ENCODE results near the gene MN1.

Gene MN1

DNA sequence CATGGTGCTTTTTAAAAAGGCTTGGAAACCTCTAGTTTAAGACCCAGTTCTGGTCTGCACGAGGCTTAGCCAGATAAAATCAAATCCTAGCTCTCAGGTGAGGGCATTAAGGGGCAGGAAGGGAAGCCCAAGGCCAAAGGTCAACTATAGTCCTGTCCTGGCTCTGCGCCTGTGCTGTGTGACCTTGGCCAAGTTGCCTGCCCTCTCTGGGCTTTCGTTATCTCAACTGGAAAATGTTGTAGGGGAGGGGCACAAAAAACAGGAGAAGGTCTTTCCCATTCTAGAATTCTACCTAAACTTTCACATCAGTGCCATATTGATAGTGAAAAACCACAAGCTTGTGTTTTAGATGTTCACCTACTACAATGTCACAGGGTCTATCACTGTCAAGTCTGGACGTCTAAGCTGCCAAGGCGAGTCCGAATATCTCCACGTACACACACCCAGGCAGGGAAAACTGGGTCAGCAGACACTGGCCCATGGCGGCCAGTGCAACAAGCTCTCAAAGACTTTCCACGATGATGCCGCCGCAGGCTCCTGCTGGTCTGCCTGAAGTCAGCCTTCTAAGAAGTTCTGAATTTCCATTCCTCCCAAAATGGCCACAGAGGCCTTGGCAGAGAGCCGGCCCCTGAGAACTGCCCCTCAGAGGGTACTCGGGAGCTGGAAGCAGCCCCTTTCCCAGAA lies 18.0 kb downstream of the MN1 start:
- no CpG with 5 or more reads among the region's 13 CpGs for WGBS (ENCODE audit: extremely low coverage, insufficient coverage, low lambda C conversion rate)
- Histone ChIP-seq H2BK15ac (replicated peaks; ENCODE audit: low read depth) (no peak overlapping the region), H3K56ac (ENCODE audit: low read length) (peak overlapping the region; percentile 68), H3K4me3 (ENCODE audit: low read length) (no peak overlapping the region), H4K8ac (ENCODE audit: low read depth, low read length) (no peak overlapping the region), H3K9ac (ENCODE audit: low read length) (no peak overlapping the region), H3K27me3 (ENCODE audit: insufficient read depth, low read length, poor library complexity) (no peaks in the 10 kb centered on the region), H3K36me3 (ENCODE audit: control insufficient read depth, insufficient read depth, low read length) (no peaks in the 10 kb centered on the region), H3K79me1 (ENCODE audit: low read length) (no peaks in the 10 kb centered on the region), H3K18ac (ENCODE audit: low read length) (peak overlapping the region; percentile 4), H3K4me2 (ENCODE audit: low read length) (no peak overlapping the region), H4K5ac (ENCODE audit: low read length) (no peak overlapping the region), H2BK5ac (ENCODE audit: low read length) (no peak overlapping the region), H3K27ac (ENCODE audit: low read depth, low read length) (no peak overlapping the region), H2AK5ac (ENCODE audit: low read length) (no peak overlapping the region), H3K4ac (ENCODE audit: low read depth, low read length) (no peak overlapping the region), H3K79me2 (ENCODE audit: control insufficient read depth, insufficient read depth, low read length) (no peaks in the 10 kb centered on the region), H2BK120ac (ENCODE audit: low read depth, low read length) (peak overlapping the region; percentile 9), H3K23ac (ENCODE audit: low read length) (peak overlapping the region; percentile 51), H3K4me1 (ENCODE audit: control insufficient read depth, low read depth, low read length) (peaks cover 6% of the 10 kb centered on the region)
- DNase-seq: no peak

DNA sequence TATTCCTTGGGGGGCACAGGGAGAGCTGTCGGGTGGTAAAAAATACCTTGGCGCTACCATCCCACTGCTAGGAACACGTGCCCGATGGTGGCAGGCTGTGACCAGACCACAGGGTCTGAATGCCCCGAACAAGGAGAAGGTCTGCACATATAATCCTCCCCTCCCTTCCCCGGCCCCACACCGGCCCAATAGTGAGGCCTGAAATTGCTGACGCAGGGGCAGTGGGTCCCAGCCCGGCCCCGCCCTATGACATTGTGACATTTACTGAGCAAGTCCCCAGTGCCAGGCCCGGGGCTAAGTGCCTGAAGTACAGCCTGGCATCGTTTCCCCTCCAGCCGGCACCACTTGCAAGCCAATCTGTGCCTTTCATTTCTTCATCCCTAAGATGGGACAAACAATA lies 19.5 kb downstream of the MN1 start:
- no peak overlapping the region for H3K4me3 ChIP-seq (ENCODE audit: low read length)
- H3K27me3 ChIP-seq (ENCODE audit: insufficient read depth, low read length, poor library complexity): no peaks in the 10 kb centered on the region
- no peak overlapping the region for H3K23ac ChIP-seq (ENCODE audit: low read length)
- no peak overlapping the region for H3K56ac ChIP-seq (ENCODE audit: low read length)
- DNase-seq: no peak
- WGBS (ENCODE audit: extremely low coverage, insufficient coverage, low lambda C conversion rate): no CpG with 5 or more reads among the region's 13 CpGs
- H3K79me2 ChIP-seq (ENCODE audit: control insufficient read depth, insufficient read depth, low read length): no peaks in the 10 kb centered on the region
- H3K27ac ChIP-seq (ENCODE audit: low read depth, low read length): no peak overlapping the region
- no peak overlapping the region for H3K4ac ChIP-seq (ENCODE audit: low read depth, low read length)
- peaks cover 8% of the 10 kb centered on the region for H3K4me1 ChIP-seq (ENCODE audit: control insufficient read depth, low read depth, low read length)
- no peak overlapping the region for H3K4me2 ChIP-seq (ENCODE audit: low read length)
- no peaks in the 10 kb centered on the region for H3K36me3 ChIP-seq (ENCODE audit: control insufficient read depth, insufficient read depth, low read length)
- H3K18ac ChIP-seq (ENCODE audit: low read length): no peak overlapping the region
- H2AK5ac ChIP-seq (ENCODE audit: low read length): peak overlapping the region; percentile 65
- H3K9ac ChIP-seq (ENCODE audit: low read length): no peak overlapping the region
- H2BK5ac ChIP-seq (ENCODE audit: low read length): no peak overlapping the region
- H2BK15ac ChIP-seq (replicated peaks; ENCODE audit: low read depth): no peak overlapping the region
- H4K8ac ChIP-seq (ENCODE audit: low read depth, low read length): no peak overlapping the region
- no peak overlapping the region for H2BK120ac ChIP-seq (ENCODE audit: low read depth, low read length)
- H3K79me1 ChIP-seq (ENCODE audit: low read length): no peaks in the 10 kb centered on the region
- no peak overlapping the region for H4K5ac ChIP-seq (ENCODE audit: low read length)

DNA sequence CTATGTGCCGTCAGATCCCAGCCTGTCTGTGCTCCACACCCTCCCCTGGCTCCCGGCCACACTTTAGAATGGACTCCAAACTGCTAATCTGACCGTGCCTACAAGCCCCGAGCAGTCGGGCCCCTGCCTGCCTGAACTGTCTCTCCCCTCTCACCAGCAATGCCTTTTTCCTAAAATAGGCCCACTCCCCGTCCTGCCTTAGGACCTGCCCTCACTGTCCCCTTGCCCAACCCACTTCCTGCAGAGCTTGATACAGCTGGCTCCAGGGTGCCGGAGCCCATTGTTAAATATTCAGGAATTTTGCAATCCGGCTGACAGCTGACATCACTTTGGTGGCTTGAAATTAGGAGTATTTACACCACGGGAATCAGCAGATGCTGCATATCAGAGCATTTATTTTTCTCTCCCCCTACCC lies 21.4 kb downstream of the MN1 start:
- Histone ChIP-seq H2BK15ac (replicated peaks; ENCODE audit: low read depth) (no peak overlapping the region), H2BK120ac (ENCODE audit: low read depth, low read length) (no peak overlapping the region), H3K9ac (ENCODE audit: low read length) (peak overlapping the region; percentile 52), H3K4me2 (ENCODE audit: low read length) (no peak overlapping the region), H2AK5ac (ENCODE audit: low read length) (peak overlapping the region; percentile 83), H3K18ac (ENCODE audit: low read length) (peak overlapping the region; percentile 7), H3K56ac (ENCODE audit: low read length) (peak overlapping the region; percentile 75), H3K79me2 (ENCODE audit: control insufficient read depth, insufficient read depth, low read length) (no peaks in the 10 kb centered on the region), H4K8ac (ENCODE audit: low read depth, low read length) (no peak overlapping the region), H2BK5ac (ENCODE audit: low read length) (peak overlapping the region; percentile 73), H3K79me1 (ENCODE audit: low read length) (no peaks in the 10 kb centered on the region), H3K4me3 (ENCODE audit: low read length) (no peak overlapping the region), H3K27me3 (ENCODE audit: insufficient read depth, low read length, poor library complexity) (no peaks in the 10 kb centered on the region), H4K5ac (ENCODE audit: low read length) (no peak overlapping the region), H3K23ac (ENCODE audit: low read length) (no peak overlapping the region), H3K4ac (ENCODE audit: low read depth, low read length) (peak overlapping the region; percentile 65), H3K27ac (ENCODE audit: low read depth, low read length) (peak overlapping the region; percentile 49), H3K4me1 (ENCODE audit: control insufficient read depth, low read depth, low read length) (peaks cover 17% of the 10 kb centered on the region), H3K36me3 (ENCODE audit: control insufficient read depth, insufficient read depth, low read length) (no peaks in the 10 kb centered on the region)
- peak; percentile 96 for DNase-seq
- no CpG with 5 or more reads among the region's 9 CpGs for WGBS (ENCODE audit: extremely low coverage, insufficient coverage, low lambda C conversion rate)

DNA sequence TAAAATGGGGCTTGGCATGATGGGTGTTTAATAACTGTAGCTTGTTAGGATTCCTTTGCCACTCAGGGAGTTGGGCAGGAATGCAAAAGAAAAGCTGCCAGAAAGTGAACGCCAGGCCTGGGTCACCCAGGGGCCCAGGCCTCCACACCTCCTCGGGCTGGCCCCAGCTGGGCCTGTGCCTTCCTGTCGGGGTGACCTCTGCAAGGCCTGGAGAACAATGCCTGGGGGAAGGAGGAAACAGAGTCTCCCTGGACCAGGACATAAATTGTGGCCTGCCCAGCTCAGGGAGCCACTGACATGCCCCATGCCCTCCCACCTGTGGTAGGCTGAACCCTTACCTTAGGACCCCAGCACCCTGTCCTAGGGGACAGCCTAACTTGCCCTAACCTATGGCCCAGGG lies 21.9 kb downstream of the MN1 start:
- H2BK120ac ChIP-seq (ENCODE audit: low read depth, low read length): no peak overlapping the region
- no peaks in the 10 kb centered on the region for H3K36me3 ChIP-seq (ENCODE audit: control insufficient read depth, insufficient read depth, low read length)
- H3K4me3 ChIP-seq (ENCODE audit: low read length): no peak overlapping the region
- no peak overlapping the region for H3K4me2 ChIP-seq (ENCODE audit: low read length)
- H2AK5ac ChIP-seq (ENCODE audit: low read length): peak overlapping the region; percentile 83
- no peaks in the 10 kb centered on the region for H3K27me3 ChIP-seq (ENCODE audit: insufficient read depth, low read length, poor library complexity)
- no peak overlapping the region for H4K8ac ChIP-seq (ENCODE audit: low read depth, low read length)
- H3K23ac ChIP-seq (ENCODE audit: low read length): no peak overlapping the region
- DNase-seq: no peak
- H2BK15ac ChIP-seq (replicated peaks; ENCODE audit: low read depth): no peak overlapping the region
- H3K4me1 ChIP-seq (ENCODE audit: control insufficient read depth, low read depth, low read length): peaks cover 17% of the 10 kb centered on the region
- H3K79me1 ChIP-seq (ENCODE audit: low read length): no peaks in the 10 kb centered on the region
- peak overlapping the region; percentile 73 for H2BK5ac ChIP-seq (ENCODE audit: low read length)
- peak overlapping the region; percentile 52 for H3K9ac ChIP-seq (ENCODE audit: low read length)
- peak overlapping the region; percentile 75 for H3K56ac ChIP-seq (ENCODE audit: low read length)
- peak overlapping the region; percentile 7 for H3K18ac ChIP-seq (ENCODE audit: low read length)
- no peaks in the 10 kb centered on the region for H3K79me2 ChIP-seq (ENCODE audit: control insufficient read depth, insufficient read depth, low read length)
- peak overlapping the region; percentile 65 for H3K4ac ChIP-seq (ENCODE audit: low read depth, low read length)
- H4K5ac ChIP-seq (ENCODE audit: low read length): no peak overlapping the region
- H3K27ac ChIP-seq (ENCODE audit: low read depth, low read length): peak overlapping the region; percentile 49
- no CpG with 5 or more reads among the region's 3 CpGs for WGBS (ENCODE audit: extremely low coverage, insufficient coverage, low lambda C conversion rate)

DNA sequence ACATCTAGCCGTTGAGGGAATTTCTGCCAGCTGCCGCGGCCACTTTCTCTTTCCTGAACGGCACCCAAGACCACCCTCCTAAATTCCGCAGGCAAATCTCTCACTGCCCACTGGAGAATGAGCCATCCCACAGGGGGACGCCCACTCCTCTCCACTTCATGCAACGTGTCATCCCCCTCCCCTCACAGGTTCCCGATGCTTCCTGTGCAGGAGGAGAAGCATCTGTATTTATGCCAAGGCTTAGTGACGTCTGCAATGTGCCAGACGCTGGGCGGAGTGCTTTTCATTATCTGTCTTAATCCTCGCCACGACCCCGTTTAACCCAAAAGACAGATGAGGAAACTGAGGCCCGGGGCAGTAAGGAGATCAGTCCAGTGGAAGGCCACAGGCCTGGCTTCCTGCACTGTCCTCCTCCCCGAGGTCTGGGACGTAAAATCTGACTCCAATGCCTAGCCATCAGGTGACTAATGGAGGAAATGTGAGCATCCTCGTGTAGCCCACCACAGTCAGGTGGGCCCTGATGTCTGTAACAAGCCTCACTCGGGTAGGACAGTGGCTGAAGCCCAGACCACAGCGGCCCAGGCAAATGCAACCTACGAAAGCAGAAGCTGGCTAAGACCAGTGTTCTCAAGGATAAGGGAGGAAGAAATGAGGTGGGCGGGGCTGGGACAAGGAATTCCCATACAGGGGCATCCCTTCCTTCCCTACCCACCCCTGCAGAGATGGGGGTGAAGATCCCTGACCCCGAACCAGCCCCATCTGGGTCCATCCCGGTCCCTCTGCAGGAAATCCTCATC lies 23.1 kb downstream of the MN1 start:
- Histone ChIP-seq H3K4me1 (ENCODE audit: control insufficient read depth, low read depth, low read length) (peaks cover 17% of the 10 kb centered on the region), H2AK5ac (ENCODE audit: low read length) (peak overlapping the region; percentile 84), H3K4me3 (ENCODE audit: low read length) (no peak overlapping the region), H3K56ac (ENCODE audit: low read length) (peak overlapping the region; percentile 58), H3K79me2 (ENCODE audit: control insufficient read depth, insufficient read depth, low read length) (no peaks in the 10 kb centered on the region), H4K8ac (ENCODE audit: low read depth, low read length) (no peak overlapping the region), H3K4ac (ENCODE audit: low read depth, low read length) (no peak overlapping the region), H3K23ac (ENCODE audit: low read length) (no peak overlapping the region), H3K79me1 (ENCODE audit: low read length) (no peaks in the 10 kb centered on the region), H3K27me3 (ENCODE audit: insufficient read depth, low read length, poor library complexity) (no peaks in the 10 kb centered on the region), H2BK15ac (replicated peaks; ENCODE audit: low read depth) (no peak overlapping the region), H2BK5ac (ENCODE audit: low read length) (peak overlapping the region; percentile 65), H3K4me2 (ENCODE audit: low read length) (no peak overlapping the region), H3K36me3 (ENCODE audit: control insufficient read depth, insufficient read depth, low read length) (no peaks in the 10 kb centered on the region), H3K18ac (ENCODE audit: low read length) (peak overlapping the region; percentile 15), H4K5ac (ENCODE audit: low read length) (no peak overlapping the region), H3K27ac (ENCODE audit: low read depth, low read length) (no peak overlapping the region), H3K9ac (ENCODE audit: low read length) (no peak overlapping the region), H2BK120ac (ENCODE audit: low read depth, low read length) (no peak overlapping the region)
- WGBS (ENCODE audit: extremely low coverage, insufficient coverage, low lambda C conversion rate): no CpG with 5 or more reads among the region's 24 CpGs
- no peak for DNase-seq
